ENCODE measurements around the gene CRYZL1.
"Not testable (repeated sequence)": the region's sequence is repeated elsewhere in the genome, so short reads cannot be mapped to it uniquely, and the experiment has no call there.

The CRYZL1 gene

GRCh38 chr21:33680870-33681269 lies 39.3 kb upstream of the CRYZL1 start:
- Histone ChIP-seq H3K4me3 (ENCODE audit: low read depth, low read length, poor library complexity, severe bottlenecking) (no peak overlapping the region), H3F3A (ENCODE audit: insufficient read depth, low read length) (no peaks in the 10 kb centered on the region), H3K27ac (ENCODE audit: low read depth, low read length, poor library complexity, severe bottlenecking) (no peak overlapping the region), H3K9me3 (ENCODE audit: low read length) (no peaks in the 10 kb centered on the region), H3K36me3 (ENCODE audit: insufficient read depth, low read length) (no peaks in the 10 kb centered on the region), H3K9me2 (ENCODE audit: low read depth, low read length) (no peaks in the 10 kb centered on the region), H3K4me1 (ENCODE audit: insufficient read depth, low read length, severe bottlenecking) (no peaks in the 10 kb centered on the region), H3K79me2 (ENCODE audit: insufficient read depth, low read length) (no peaks in the 10 kb centered on the region), H3K27me3 (ENCODE audit: insufficient read depth, low read length) (no peaks in the 10 kb centered on the region), H4K20me1 (ENCODE audit: insufficient read depth, low read length) (no peaks in the 10 kb centered on the region), H3K9ac (ENCODE audit: low read length) (no peak overlapping the region), H2AFZ (ENCODE audit: low read length) (no peak overlapping the region), H3K4me2 (ENCODE audit: low read length) (no peak overlapping the region)
- TF ChIP-seq EZH2 (IDR thresholded peaks at IDR 0.05; ENCODE audit: borderline replicate concordance, low read length) (no peak), CTCF (IDR thresholded peaks at IDR 0.05; ENCODE audit: low read length) (no peak)

- no peaks in the 10 kb centered on the region for H3K79me2 ChIP-seq (ENCODE audit: insufficient read depth, low read length)
- no peak overlapping the region for H3K27ac ChIP-seq (ENCODE audit: low read depth, low read length, poor library complexity, severe bottlenecking)
These were observed 35.9 kb upstream of the CRYZL1 start for GRCh38 chr21:33677450-33677849.

DNA sequence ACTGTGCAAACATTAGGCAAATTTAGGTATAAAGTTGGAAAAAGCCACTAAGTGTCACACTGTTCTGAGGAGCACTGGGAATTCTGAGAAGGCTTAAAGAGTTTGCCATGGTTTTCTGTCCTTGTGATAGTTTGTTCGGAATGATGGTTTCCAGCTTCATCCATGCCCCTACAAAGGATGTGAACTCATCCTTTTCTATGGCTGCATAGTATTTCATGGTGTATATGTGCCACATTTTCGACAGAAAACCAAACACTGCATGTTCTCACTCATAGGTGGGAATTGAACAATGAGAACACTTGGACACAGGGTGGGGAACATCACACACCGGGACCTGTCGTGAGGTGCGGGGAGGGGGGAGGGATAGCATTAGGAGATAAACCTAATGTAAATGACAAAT lies 35.1 kb upstream of the CRYZL1 start:
- not testable (repeated sequence) for H3K4me2 ChIP-seq (ENCODE audit: low read length); H3K4me1 ChIP-seq (ENCODE audit: insufficient read depth, low read length, severe bottlenecking); H3K9me3 ChIP-seq (ENCODE audit: low read length); H3K79me2 ChIP-seq (ENCODE audit: insufficient read depth, low read length); H3K36me3 ChIP-seq (ENCODE audit: insufficient read depth, low read length); H3K27me3 ChIP-seq (ENCODE audit: insufficient read depth, low read length); H3F3A ChIP-seq (ENCODE audit: insufficient read depth, low read length); H3K9ac ChIP-seq (ENCODE audit: low read length); H3K9me2 ChIP-seq (ENCODE audit: low read depth, low read length); H2AFZ ChIP-seq (ENCODE audit: low read length); H3K27ac ChIP-seq (ENCODE audit: low read depth, low read length, poor library complexity, severe bottlenecking); H4K20me1 ChIP-seq (ENCODE audit: insufficient read depth, low read length); H3K4me3 ChIP-seq (ENCODE audit: low read depth, low read length, poor library complexity, severe bottlenecking)

More at GRCh38 chr21:33677450-33677849, 35.9 kb upstream of the CRYZL1 start:
- Histone ChIP-seq H2AFZ (ENCODE audit: low read length) (no peak overlapping the region), H4K20me1 (ENCODE audit: insufficient read depth, low read length) (no peaks in the 10 kb centered on the region), H3K4me1 (ENCODE audit: insufficient read depth, low read length, severe bottlenecking) (no peaks in the 10 kb centered on the region), H3K4me2 (ENCODE audit: low read length) (no peak overlapping the region), H3F3A (ENCODE audit: insufficient read depth, low read length) (no peaks in the 10 kb centered on the region), H3K9me3 (ENCODE audit: low read length) (no peaks in the 10 kb centered on the region), H3K36me3 (ENCODE audit: insufficient read depth, low read length) (no peaks in the 10 kb centered on the region), H3K4me3 (ENCODE audit: low read depth, low read length, poor library complexity, severe bottlenecking) (no peak overlapping the region), H3K9me2 (ENCODE audit: low read depth, low read length) (no peaks in the 10 kb centered on the region), H3K9ac (ENCODE audit: low read length) (no peak overlapping the region), H3K27me3 (ENCODE audit: insufficient read depth, low read length) (no peaks in the 10 kb centered on the region)
- TF ChIP-seq CTCF (IDR thresholded peaks at IDR 0.05; ENCODE audit: low read length) (no peak), EZH2 (IDR thresholded peaks at IDR 0.05; ENCODE audit: borderline replicate concordance, low read length) (no peak)

DNA sequence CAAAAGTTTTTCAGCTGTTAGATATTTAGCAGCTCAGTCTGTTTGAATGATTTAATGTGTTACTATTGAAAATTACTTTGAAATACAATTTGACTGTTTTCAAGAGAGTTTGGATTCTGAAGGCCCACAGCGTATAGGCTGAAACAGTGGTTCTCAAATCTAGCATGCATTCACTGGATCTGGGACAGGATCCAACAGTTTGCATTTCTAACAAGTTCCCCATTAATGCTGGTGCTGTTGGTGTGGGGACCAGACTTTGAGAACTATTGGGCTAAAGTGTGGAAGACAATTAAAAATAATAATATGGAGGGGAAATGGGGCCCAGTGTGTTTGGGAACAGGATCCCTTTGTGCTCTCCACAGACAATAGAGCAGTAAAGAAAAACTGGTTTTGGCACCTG lies 32.7 kb upstream of the CRYZL1 start:
- no peaks in the 10 kb centered on the region for H3F3A ChIP-seq (ENCODE audit: insufficient read depth, low read length)
- TF ChIP-seq CTCF (IDR thresholded peaks at IDR 0.05; ENCODE audit: low read length): no peak
- TF ChIP-seq EZH2 (IDR thresholded peaks at IDR 0.05; ENCODE audit: borderline replicate concordance, low read length): no peak
- H3K27me3 ChIP-seq (ENCODE audit: insufficient read depth, low read length): no peaks in the 10 kb centered on the region
- H3K4me3 ChIP-seq (ENCODE audit: low read depth, low read length, poor library complexity, severe bottlenecking): no peak overlapping the region
- no peaks in the 10 kb centered on the region for H3K36me3 ChIP-seq (ENCODE audit: insufficient read depth, low read length)
- no peaks in the 10 kb centered on the region for H3K79me2 ChIP-seq (ENCODE audit: insufficient read depth, low read length)
- no peak overlapping the region for H3K27ac ChIP-seq (ENCODE audit: low read depth, low read length, poor library complexity, severe bottlenecking)
- H3K4me1 ChIP-seq (ENCODE audit: insufficient read depth, low read length, severe bottlenecking): no peaks in the 10 kb centered on the region
- H3K9me2 ChIP-seq (ENCODE audit: low read depth, low read length): no peaks in the 10 kb centered on the region
- H3K9me3 ChIP-seq (ENCODE audit: low read length): no peaks in the 10 kb centered on the region
- no peak overlapping the region for H3K4me2 ChIP-seq (ENCODE audit: low read length)
- no peak overlapping the region for H2AFZ ChIP-seq (ENCODE audit: low read length)
- no peaks in the 10 kb centered on the region for H4K20me1 ChIP-seq (ENCODE audit: insufficient read depth, low read length)
- no peak overlapping the region for H3K9ac ChIP-seq (ENCODE audit: low read length)

Data from OCI-LY1 (cell line).